K562 (cell line): Measurements from ENCODE around the gene IPO9. TPM values are rescaled to one million over a fixed set of nuclear protein-coding genes. Genes with fewer than 3 reads are reported as not detected.

Experiments
- ATAC-seq: fragments of 200-7000 bp; cut with Tn5 transposase; 3 replicates; pipeline ENCODE4 v1.9.1; 2020; ENCODE audit warnings: moderate library complexity
- BruUV-seq: library from RNA; stranded (reverse); fragments of 400-500 nt; replicated peaks from 2 replicates; lab custom pipeline; 2021; lab: Mats Ljungman, UMichigan
- CTCF ChIA-PET: fragments of 300-600 bp; formaldehyde crosslinking; extraction: SDS; loops from one replicate; lab custom pipeline; 2021; ENCODE audit warnings: low intra/inter-chr PET ratio; lab: Yijun Ruan, JAX
- POLR2A ChIA-PET: fragments of 300-600, 350-650 bp; sonication (Branson Sonifier 250); formaldehyde crosslinking; extraction: SDS; loops from one replicate; lab custom pipeline; 2021; ENCODE audit warnings: antibody characterized with exemption, inconsistent platforms; lab: Yijun Ruan, JAX
- DNase-seq, 4 experiments: peaks; one replicate each; pipeline versions ENCODE4 v3.0.0 to v3.0.0-alpha.2; 2011 to 2018; ENCODE audit warnings: low spot score in 3 of 4, mixed read lengths in 3 of 4; ENCODE audit errors: extremely low read depth in 1 of 4
- FAIRE-seq: peaks from 2 replicates; lab custom pipeline; 2011; peaks lifted over from hg19 to GRCh38; lab: Jason Lieb, UNC
- H2AFZ ChIP-seq: 2 replicates; pipeline ENCODE4 v1.6.0; 2011; ENCODE audit warnings: low read depth, low read length, control low read depth, inconsistent platforms
- H3K27ac ChIP-seq: fragments of 200-600 bp; 3 replicates; pipeline ENCODE4 v1.8.0; 2011; ENCODE audit warnings: low read depth, mild to moderate bottlenecking, control low read depth, inconsistent platforms, low read length, moderate library complexity, mixed read lengths; ENCODE audit errors: extremely low read depth
- H3K27me3 ChIP-seq, 2 experiments: fragments of 300-600 bp in 1 of 2; 2 replicates in 1 of 2; 3 replicates in 1 of 2; pipeline versions ENCODE4 v1.6.0 to v1.8.0; 2011; ENCODE audit warnings: inconsistent platforms in 2 of 2, low read length in 2 of 2, mild to moderate bottlenecking in 1 of 2, mixed read lengths in 1 of 2, moderate library complexity in 1 of 2; ENCODE audit not compliant: control insufficient read depth in 2 of 2, insufficient read depth in 2 of 2
- H3K36me3 ChIP-seq: fragments of 300-600 bp; 3 replicates; pipeline ENCODE4 v1.8.0; 2011; ENCODE audit warnings: mild to moderate bottlenecking, low read length, inconsistent platforms; ENCODE audit not compliant: control insufficient read depth, insufficient read depth
- H3K4me1 ChIP-seq, 2 experiments: fragments of 200-600 bp in 1 of 2; replicated peaks in 1 of 2; 2 replicates in 1 of 2; 3 replicates in 1 of 2; pipeline versions ENCODE4 v1.5.1 to v1.8.0; 2011; ENCODE audit warnings: inconsistent platforms in 2 of 2, low read length in 2 of 2, mild to moderate bottlenecking in 1 of 2, mixed read lengths in 1 of 2, moderate library complexity in 1 of 2; ENCODE audit not compliant: control insufficient read depth in 2 of 2, insufficient read depth in 2 of 2
- H3K4me2 ChIP-seq: 2 replicates; pipeline ENCODE4 v1.6.1; 2011; ENCODE audit warnings: low read length, control low read depth, inconsistent platforms, mixed read lengths; ENCODE audit not compliant: insufficient read depth
- H3K4me3 ChIP-seq: fragments of 200-600 bp; sonication (generic), shearing (Covaris generic); 2 replicates; pipeline ENCODE4 v1.5.1; 2016; ENCODE audit warnings: control low read depth, inconsistent platforms
- H3K79me2 ChIP-seq: fragments of 200-600 bp; 3 replicates; pipeline ENCODE4 v1.8.0; 2011; ENCODE audit warnings: low read length, inconsistent platforms; ENCODE audit not compliant: control insufficient read depth, insufficient read depth
- H3K9ac ChIP-seq, 2 experiments: 2 replicates each; pipeline versions ENCODE4 v1.6.0 to v1.6.1; 2011; ENCODE audit warnings: low read depth in 2 of 2, low read length in 2 of 2, control low read depth in 1 of 2, inconsistent platforms in 1 of 2, mild to moderate bottlenecking in 1 of 2, mixed read lengths in 1 of 2; ENCODE audit not compliant: insufficient read depth in 1 of 2
- H3K9me1 ChIP-seq: one replicate; pipeline ENCODE4 v1.6.0; 2011; ENCODE audit warnings: inconsistent platforms, mild to moderate bottlenecking, low read length, moderate library complexity; ENCODE audit not compliant: control insufficient read depth, insufficient read depth
- H3K9me3 ChIP-seq: replicated peaks from 2 replicates; pipeline ENCODE4 v1.5.1; 2011; ENCODE audit warnings: low read depth, low read length, inconsistent platforms; ENCODE audit not compliant: control insufficient read depth, insufficient read depth
- H4K20me1 ChIP-seq: replicated peaks from 2 replicates; pipeline ENCODE4 v1.6.1; 2011; ENCODE audit warnings: low read length, inconsistent platforms, mixed read lengths; ENCODE audit not compliant: control insufficient read depth, insufficient read depth
- AFF1 ChIP-seq, 2 experiments: fragments of 450-650 bp; IDR thresholded peaks; 2 replicates each; pipeline ENCODE4 v1.6.1; 2018; ENCODE audit warnings: mild to moderate bottlenecking in 2 of 2, low read depth in 1 of 2; ENCODE audit not compliant: partially characterized antibody in 2 of 2
- CBX5 ChIP-seq: IDR thresholded peaks from 2 replicates; pipeline ENCODE4 v1.6.1; 2014; ENCODE audit warnings: low read depth, borderline replicate concordance
- E2F3 ChIP-seq: fragments of 250-450 bp; sonication (Bioruptor Pico); IDR thresholded peaks from 2 replicates; pipeline ENCODE4 v1.4.0; 2020; ENCODE audit warnings: mild to moderate bottlenecking
- FOXP1 ChIP-seq: sonication (generic); formaldehyde crosslinking; IDR thresholded peaks from 2 replicates; pipeline ENCODE4 v1.8.0; 2022; ENCODE audit warnings: mild to moderate bottlenecking, missing genetic modification reagents
- HMGXB4 ChIP-seq: sonication (generic); formaldehyde crosslinking; IDR thresholded peaks from 2 replicates; pipeline ENCODE4 v1.8.1; 2023; ENCODE audit warnings: mild to moderate bottlenecking, missing genetic modification reagents
- MTA2 ChIP-seq: fragments of 450-650 bp; IDR thresholded peaks from 2 replicates; pipeline ENCODE4 v1.6.1; 2016; ENCODE audit warnings: low read depth
- NFATC3 ChIP-seq: fragments of 450-650 bp; IDR thresholded peaks from 2 replicates; pipeline ENCODE4 v1.6.1; 2017; ENCODE audit warnings: mild to moderate bottlenecking
- PURB ChIP-seq: sonication (generic); formaldehyde crosslinking; IDR thresholded peaks from 2 replicates; pipeline ENCODE4 v1.9.0; 2021; ENCODE audit warnings: low read depth, mild to moderate bottlenecking, missing genetic modification reagents
- TRIM25 ChIP-seq: fragments of 450-650 bp; IDR thresholded peaks from 2 replicates; pipeline ENCODE4 v1.7.0; 2016; ENCODE audit warnings: borderline replicate concordance
- ZFP91 ChIP-seq: sonication (generic); formaldehyde crosslinking; IDR thresholded peaks from 2 replicates; pipeline ENCODE4 v1.8.0; 2022; ENCODE audit warnings: mild to moderate bottlenecking, missing genetic modification reagents
- ZFPM2 ChIP-seq: fragments of 250-450 bp; sonication (Bioruptor Pico); IDR thresholded peaks from 2 replicates; pipeline ENCODE4 v1.5.1; 2022; ENCODE audit warnings: mild to moderate bottlenecking
- ZNF354B ChIP-seq: fragments of 250-450 bp; sonication (Bioruptor Pico); IDR thresholded peaks from 2 replicates; pipeline ENCODE4 v1.4.0; 2020
- WGBS: fragments of 100-300 bp; shearing (Covaris generic); methylation state at CpG from one replicate; pipeline ENCODE4 v1.1.6; 2016; ENCODE audit warnings: low coverage, mixed read lengths; ENCODE audit not compliant: insufficient coverage; ENCODE audit errors: missing lambda C conversion rate; 5-methylcytosine and 5-hydroxymethylcytosine counted together
- in situ Hi-C: fragments of 300-500 bp; cut with MboI; formaldehyde crosslinking; loops from 4 replicates; pipeline ENCODE4 v1.15.0; 2018; ENCODE audit warnings: inconsistent platforms, mixed read lengths
- intact Hi-C: fragments of 100-400 bp; cut with micrococcal nuclease; formaldehyde crosslinking; loops from 2 replicates; pipeline ENCODE4 v1.14.2; 2022
- polyA plus RNA-seq, 8 experiments: library from polyadenylated mRNA; depleted of rRNA in 4 of 8; stranded (reverse) in 5 of 8; unstranded in 3 of 8; fragments of >200 nt; fragmentation: Nextera tagmentation in 2 of 8; fragmentation: Illumina TruSeq in 1 of 8; extraction: Ambion mirVana in 2 of 8; extraction: Trizol in 1 of 8; gene quantifications; 2 replicates each; pipeline versions ENCODE4 v1.2.1 to v1.2.3, GENCODE V29; 2011 to 2014; ENCODE audit warnings: inconsistent platforms in 1 of 8, missing spikeins in 1 of 8
- total RNA-seq, 7 experiments: library from RNA; depleted of rRNA in 6 of 7; stranded (reverse); fragments of >200 nt in 6 of 7; fragmentation: Illumina TruSeq in 2 of 7; extraction: Trizol in 2 of 7; gene quantifications; 2 replicates each; pipeline versions ENCODE4 v1.2.1 to v1.2.3, GENCODE V29; 2011 to 2021; ENCODE audit warnings: low replicate concordance in 1 of 7

Gene IPO9
- total and polyA plus RNA-seq, 9 of the 15 experiments (the other 6 are each of a cell fraction or from before 2014, with no cell fraction given) = 27.9 to 78.6 (median 43.9) TPM

- TF ChIP-seq AFF1 (IDR thresholded peaks at IDR 0.05; ENCODE audit: low read depth in 1 of 2, partially characterized antibody in 2 of 2) (no peak), PURB (CRISPR knock-in tag) (no peak), CBX5 (no peak), E2F3 (CRISPR knock-in tag) (no peak), ZFP91 (CRISPR knock-in tag) (no peak)
Measured at GRCh38 chr1:201906336-201906735, 77.4 kb downstream of the IPO9 start (continued).

GRCh38 chr1:201907621-201908020 is 78.7 kb downstream of the IPO9 start:
- BruUV-seq = no TSS peak
- ATAC-seq (no peak), FAIRE-seq (no peak)
- no peak overlapping the region for H3K4me3 ChIP-seq
- ChIA-PET POLR2A (interaction anchor here (1.5 kb wide), 1 partner anchor 14 kb away, joined by 9 read pairs; no protein-coding TSS in a partner anchor), CTCF (no interaction called here)
- intact Hi-C loops = no loop called here
- H3K36me3 ChIP-seq = no peaks in the 10 kb centered on the region
- no peak overlapping the region for H3K4me2 ChIP-seq
- no peaks in the 10 kb centered on the region for H4K20me1 ChIP-seq
- no peaks in the 10 kb centered on the region for H3K9me1 ChIP-seq
- H2AFZ ChIP-seq = no peak overlapping the region
- no peaks in the 10 kb centered on the region for H3K9me3 ChIP-seq
- no peak for TF ChIP-seq MTA2
- TF ChIP-seq HMGXB4 = no peak
- no peak for TF ChIP-seq ZNF354B (CRISPR knock-in tag)
- TF ChIP-seq ZFPM2 (CRISPR knock-in tag) = no peak
- no peak for TF ChIP-seq NFATC3
- no peak for TF ChIP-seq FOXP1 (CRISPR knock-in tag)
- no peak for TF ChIP-seq TRIM25
- TF ChIP-seq, all 486 proteins: peak for 0
- no peak overlapping the region for H3K9ac ChIP-seq
- H3K4me1 ChIP-seq = no peaks in the 10 kb centered on the region
- no peak overlapping the region for H3K27ac ChIP-seq
- H3K79me2 ChIP-seq = no peaks in the 10 kb centered on the region
- in situ Hi-C loops = no loop called here
- 53% methylated on average over 6 of the region's 6 CpGs for WGBS
- H3K27me3 ChIP-seq = no peaks in the 10 kb centered on the region
- no peak for DNase-seq
